ENCODE data around the gene PSMG4.

PSMG4 gene

DNA sequence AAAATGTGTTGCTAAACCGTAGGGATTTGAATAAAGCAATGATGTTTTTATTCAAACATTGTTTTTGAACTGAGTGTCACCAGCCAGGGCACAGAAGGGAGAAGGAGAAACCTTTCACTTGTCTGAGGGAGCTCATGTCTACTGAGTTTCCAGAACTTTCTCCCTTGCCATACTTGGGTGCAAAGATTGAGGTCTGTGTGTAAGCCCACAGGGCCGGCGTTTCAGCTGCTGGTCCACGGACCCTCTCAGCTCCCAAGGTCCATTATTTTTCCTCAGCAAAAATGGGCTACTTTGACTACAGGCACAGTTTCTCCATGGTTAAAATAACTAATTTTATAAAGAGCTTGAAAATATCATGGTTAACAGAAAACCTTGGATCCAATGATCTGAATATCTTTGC is 32.6 kb downstream of the PSMG4 start:
- Histone ChIP-seq H3K9me3 (ENCODE audit: control insufficient read depth, low read length) (no peaks in the 10 kb centered on the region), H3K36me3 (ENCODE audit: control insufficient read depth, insufficient read depth, low read length) (peaks cover 14% of the 10 kb centered on the region), H3K27me3 (ENCODE audit: control insufficient read depth, insufficient read depth, low read length) (no peaks in the 10 kb centered on the region), H3K4me1 (ENCODE audit: control insufficient read depth, insufficient read depth, low read length) (no peaks in the 10 kb centered on the region), H3K4me3 (ENCODE audit: low read length) (no peak overlapping the region), H3K9ac (ENCODE audit: low read length) (no peak overlapping the region)

DNA sequence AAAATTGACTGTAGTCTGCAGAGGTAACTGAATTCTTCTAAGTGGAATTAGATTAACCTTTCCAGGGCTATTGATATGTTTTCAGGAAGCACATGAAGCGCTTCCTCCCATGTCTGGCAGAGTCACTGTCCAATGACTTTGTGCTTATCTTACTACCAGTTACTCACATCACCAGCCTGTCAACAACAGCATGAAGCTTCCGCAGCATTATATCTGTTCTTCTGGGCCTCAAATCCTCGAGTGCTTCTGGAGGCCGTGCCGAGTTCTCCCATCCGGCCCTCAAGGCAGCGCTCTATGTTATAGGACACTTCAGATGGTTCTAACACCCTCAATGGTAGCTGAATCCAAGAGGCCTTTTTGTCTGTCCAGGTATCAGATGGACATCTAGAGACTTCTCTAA is 33.2 kb downstream of the PSMG4 start:
- no peaks in the 10 kb centered on the region for H3K4me1 ChIP-seq (ENCODE audit: control insufficient read depth, insufficient read depth, low read length)
- no peaks in the 10 kb centered on the region for H3K9me3 ChIP-seq (ENCODE audit: control insufficient read depth, low read length)
- H3K4me3 ChIP-seq (ENCODE audit: low read length) = no peak overlapping the region
- peaks cover 17% of the 10 kb centered on the region for H3K36me3 ChIP-seq (ENCODE audit: control insufficient read depth, insufficient read depth, low read length)
- no peaks in the 10 kb centered on the region for H3K27me3 ChIP-seq (ENCODE audit: control insufficient read depth, insufficient read depth, low read length)
- H3K9ac ChIP-seq (ENCODE audit: low read length) = no peak overlapping the region

DNA sequence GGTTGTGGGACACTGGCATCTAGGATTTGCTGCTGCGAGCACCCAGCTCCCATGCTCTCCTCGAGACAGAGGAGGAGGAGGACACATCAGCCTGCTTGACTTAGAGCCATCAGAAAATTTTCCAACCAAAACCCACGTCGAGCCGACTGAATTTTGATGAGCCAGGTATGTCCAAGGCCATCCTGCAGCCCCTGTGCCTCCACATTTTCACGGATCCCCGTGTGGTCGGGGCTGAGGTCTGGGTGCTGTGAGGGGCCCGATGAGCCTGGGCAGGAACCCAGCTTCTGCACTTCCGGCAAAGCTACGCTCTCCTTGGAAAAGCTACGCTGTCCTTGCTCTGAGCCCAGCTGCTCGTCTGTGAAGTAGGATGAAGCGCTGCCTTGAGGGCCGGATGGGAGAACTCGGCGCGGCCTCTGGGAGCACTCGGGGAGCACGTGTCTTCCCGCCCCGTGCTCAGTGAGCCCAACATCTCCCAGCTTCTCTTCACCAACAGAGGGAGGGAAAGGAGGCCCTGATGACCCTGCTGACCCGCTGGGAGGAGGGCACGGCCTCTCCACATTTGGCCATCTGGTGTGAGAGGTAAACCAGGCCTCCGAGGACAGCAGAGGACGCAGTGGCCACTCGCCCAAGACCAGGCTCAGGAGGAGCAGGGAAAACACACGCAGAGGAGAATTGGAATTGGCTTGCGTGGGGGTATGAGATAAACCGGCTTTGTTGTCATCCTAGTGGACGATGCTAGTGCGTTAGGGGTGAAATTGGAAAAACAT is 33.9 kb downstream of the PSMG4 start:
- H3K4me1 ChIP-seq (ENCODE audit: control insufficient read depth, insufficient read depth, low read length) = no peaks in the 10 kb centered on the region
- no peak overlapping the region for H3K4me3 ChIP-seq (ENCODE audit: low read length)
- no peaks in the 10 kb centered on the region for H3K9me3 ChIP-seq (ENCODE audit: control insufficient read depth, low read length)
- H3K36me3 ChIP-seq (ENCODE audit: control insufficient read depth, insufficient read depth, low read length) = peaks cover 17% of the 10 kb centered on the region
- no peak overlapping the region for H3K9ac ChIP-seq (ENCODE audit: low read length)
- no peaks in the 10 kb centered on the region for H3K27me3 ChIP-seq (ENCODE audit: control insufficient read depth, insufficient read depth, low read length)

DNA sequence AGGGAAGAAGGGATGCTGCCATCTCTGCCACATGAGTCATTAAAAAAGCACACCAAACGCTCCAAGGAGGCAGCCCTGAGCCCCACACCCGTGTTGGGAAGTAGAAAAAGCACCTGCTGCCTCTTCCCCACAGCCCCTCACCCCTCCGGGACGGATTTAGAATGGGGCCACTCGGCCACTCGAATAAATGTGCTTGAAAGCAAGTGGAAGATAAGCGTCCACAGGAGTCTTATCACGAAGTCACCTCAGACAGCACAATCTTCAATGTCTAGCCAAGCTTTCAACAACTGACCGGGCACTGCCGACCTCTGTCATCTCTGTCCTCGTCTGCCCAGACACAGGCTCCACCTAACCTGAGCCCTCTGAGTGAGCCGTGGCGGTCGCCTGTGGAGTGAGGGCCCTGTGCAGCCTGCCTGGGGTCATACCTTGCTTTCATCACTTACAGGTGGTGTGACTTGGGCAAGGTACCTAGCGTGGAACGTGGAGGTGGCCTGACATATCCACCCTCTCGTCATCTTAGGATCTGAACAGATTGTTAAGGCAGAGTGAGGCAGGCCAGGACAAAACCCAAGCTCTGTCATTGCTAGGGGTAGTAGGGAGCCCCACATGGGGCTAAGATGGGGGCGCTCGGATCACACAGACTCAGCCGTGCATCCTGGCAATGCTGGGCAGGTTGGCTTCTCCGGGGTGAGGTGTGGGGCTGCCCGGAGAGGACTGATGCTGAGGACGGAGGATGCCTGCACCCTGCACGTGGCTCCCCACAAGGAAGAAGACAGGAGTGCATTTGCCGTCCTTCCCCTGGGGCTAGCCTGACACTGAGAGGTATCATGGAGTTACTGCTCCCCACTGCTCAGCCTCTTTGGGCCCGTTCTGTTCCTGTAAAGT is 34.8 kb downstream of the PSMG4 start:
- no peak overlapping the region for H3K9ac ChIP-seq (ENCODE audit: low read length)
- peaks cover 17% of the 10 kb centered on the region for H3K36me3 ChIP-seq (ENCODE audit: control insufficient read depth, insufficient read depth, low read length)
- H3K9me3 ChIP-seq (ENCODE audit: control insufficient read depth, low read length) = no peaks in the 10 kb centered on the region
- H3K4me3 ChIP-seq (ENCODE audit: low read length) = no peak overlapping the region
- H3K4me1 ChIP-seq (ENCODE audit: control insufficient read depth, insufficient read depth, low read length) = no peaks in the 10 kb centered on the region
- no peaks in the 10 kb centered on the region for H3K27me3 ChIP-seq (ENCODE audit: control insufficient read depth, insufficient read depth, low read length)

DNA sequence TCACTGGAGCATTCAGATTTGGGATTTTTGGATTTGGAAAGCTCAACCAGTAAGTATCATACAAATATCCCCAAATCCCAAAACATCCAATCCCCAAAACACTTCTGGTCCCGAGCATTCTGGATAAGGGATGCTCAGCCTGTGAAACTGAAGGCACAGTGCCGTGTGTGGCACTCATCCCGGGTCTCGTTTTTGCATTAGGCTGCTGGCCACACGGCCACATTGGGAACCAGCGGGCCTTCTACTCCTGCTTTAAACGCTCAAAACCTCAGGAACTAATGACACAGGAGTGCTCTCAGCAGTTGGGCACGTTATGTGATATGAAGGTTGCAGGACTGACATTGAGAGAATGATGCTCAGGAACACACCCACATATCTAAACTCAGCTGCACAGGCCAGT is 35.6 kb downstream of the PSMG4 start:
- no peaks in the 10 kb centered on the region for H3K27me3 ChIP-seq (ENCODE audit: control insufficient read depth, insufficient read depth, low read length)
- no peak overlapping the region for H3K9ac ChIP-seq (ENCODE audit: low read length)
- no peaks in the 10 kb centered on the region for H3K4me1 ChIP-seq (ENCODE audit: control insufficient read depth, insufficient read depth, low read length)
- H3K9me3 ChIP-seq (ENCODE audit: control insufficient read depth, low read length) = no peaks in the 10 kb centered on the region
- no peak overlapping the region for H3K4me3 ChIP-seq (ENCODE audit: low read length)
- peaks cover 14% of the 10 kb centered on the region for H3K36me3 ChIP-seq (ENCODE audit: control insufficient read depth, insufficient read depth, low read length)

DNA sequence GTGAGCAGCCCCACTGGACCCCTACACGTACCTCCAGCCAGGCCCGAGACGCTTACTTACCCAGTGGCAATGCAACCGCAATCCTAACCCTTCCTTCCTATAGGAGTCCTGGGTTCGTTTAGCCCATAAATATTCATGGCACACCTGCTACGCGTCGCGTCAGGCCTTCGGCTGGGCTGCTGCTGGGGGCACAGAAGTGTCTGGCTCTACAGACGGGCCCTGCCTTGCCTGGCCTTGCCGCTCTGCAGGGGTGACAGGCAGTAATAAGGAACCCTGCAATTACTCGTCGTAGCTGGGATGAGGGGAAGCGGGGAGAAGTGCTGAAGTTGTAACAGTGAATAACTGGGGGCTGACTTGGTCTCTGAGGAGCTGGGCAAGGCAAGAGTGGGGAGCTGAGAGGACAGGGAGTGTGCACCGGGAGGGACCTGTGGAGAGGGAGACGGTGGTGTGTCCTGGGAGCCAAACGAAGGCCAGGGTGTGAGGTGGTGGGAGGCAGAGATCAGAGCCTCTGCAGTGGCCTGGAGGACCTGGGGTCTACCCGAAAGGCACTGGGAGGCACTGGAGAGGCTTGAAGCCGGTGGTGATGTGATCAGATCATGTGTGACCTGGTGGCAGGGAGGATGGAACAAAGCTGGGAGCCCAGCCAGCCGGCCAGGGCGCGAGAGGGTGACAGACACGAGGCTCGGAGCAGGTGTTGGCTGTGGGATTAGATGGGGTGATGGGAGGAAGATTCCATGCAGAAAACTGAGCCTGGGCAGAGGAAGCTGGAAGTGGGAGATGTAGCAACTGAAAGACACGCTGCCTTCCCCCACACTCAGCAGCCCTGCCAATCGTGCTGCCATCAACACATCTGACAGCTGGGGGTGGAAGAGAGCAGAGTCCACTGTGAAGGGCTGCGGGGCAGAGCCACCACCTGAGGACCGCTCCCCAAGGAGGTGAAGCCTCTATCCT is 36.4 kb downstream of the PSMG4 start:
- Histone ChIP-seq H3K36me3 (ENCODE audit: control insufficient read depth, insufficient read depth, low read length) (peaks cover 11% of the 10 kb centered on the region), H3K27me3 (ENCODE audit: control insufficient read depth, insufficient read depth, low read length) (no peaks in the 10 kb centered on the region), H3K9me3 (ENCODE audit: control insufficient read depth, low read length) (no peaks in the 10 kb centered on the region), H3K9ac (ENCODE audit: low read length) (no peak overlapping the region), H3K4me1 (ENCODE audit: control insufficient read depth, insufficient read depth, low read length) (no peaks in the 10 kb centered on the region), H3K4me3 (ENCODE audit: low read length) (no peak overlapping the region)

DNA sequence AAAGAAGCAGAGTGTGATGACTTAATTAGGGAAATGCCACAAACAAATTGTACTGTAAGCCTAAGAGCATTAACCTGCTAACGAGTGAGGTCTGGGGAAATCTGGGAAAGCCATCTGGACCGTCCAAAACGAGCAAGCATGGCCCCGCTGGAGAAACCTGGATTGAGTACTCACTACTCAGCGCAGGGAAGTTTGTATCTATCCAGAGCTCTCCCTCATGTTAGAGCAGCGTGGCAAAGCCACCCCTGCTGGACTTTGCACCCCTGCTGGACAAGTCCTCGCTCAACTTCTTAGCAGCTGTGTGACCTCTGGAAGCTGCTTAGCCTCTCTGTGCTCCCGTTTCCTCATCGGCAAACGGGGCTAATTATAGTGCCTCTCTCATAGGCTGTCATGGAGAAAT is 37.3 kb downstream of the PSMG4 start:
- Histone ChIP-seq H3K27me3 (ENCODE audit: control insufficient read depth, insufficient read depth, low read length) (no peaks in the 10 kb centered on the region), H3K36me3 (ENCODE audit: control insufficient read depth, insufficient read depth, low read length) (peaks cover 7% of the 10 kb centered on the region), H3K9ac (ENCODE audit: low read length) (no peak overlapping the region), H3K4me3 (ENCODE audit: low read length) (no peak overlapping the region), H3K9me3 (ENCODE audit: control insufficient read depth, low read length) (no peaks in the 10 kb centered on the region), H3K4me1 (ENCODE audit: control insufficient read depth, insufficient read depth, low read length) (no peaks in the 10 kb centered on the region)

DNA sequence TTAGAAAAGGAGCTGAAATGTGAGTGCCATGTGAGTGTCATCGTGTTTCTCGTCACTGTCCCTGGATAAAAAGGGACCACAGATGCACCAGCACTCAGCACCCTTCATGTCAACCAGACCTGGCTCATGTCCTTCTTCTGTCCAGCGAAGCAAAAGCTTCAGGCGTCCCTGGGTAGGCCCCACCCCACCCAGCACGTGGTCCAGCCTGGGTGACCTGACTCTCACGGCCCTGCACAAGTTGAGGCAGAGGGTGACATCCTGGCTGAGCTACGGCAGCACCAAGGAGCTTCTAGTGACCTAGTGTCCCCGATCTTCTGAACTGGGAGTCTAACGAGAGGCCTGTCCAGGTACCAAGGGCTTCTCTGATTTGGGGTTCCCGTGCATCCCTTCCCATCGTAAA is 37.8 kb downstream of the PSMG4 start:
- no peak overlapping the region for H3K9ac ChIP-seq (ENCODE audit: low read length)
- peaks cover 7% of the 10 kb centered on the region for H3K36me3 ChIP-seq (ENCODE audit: control insufficient read depth, insufficient read depth, low read length)

DNA sequence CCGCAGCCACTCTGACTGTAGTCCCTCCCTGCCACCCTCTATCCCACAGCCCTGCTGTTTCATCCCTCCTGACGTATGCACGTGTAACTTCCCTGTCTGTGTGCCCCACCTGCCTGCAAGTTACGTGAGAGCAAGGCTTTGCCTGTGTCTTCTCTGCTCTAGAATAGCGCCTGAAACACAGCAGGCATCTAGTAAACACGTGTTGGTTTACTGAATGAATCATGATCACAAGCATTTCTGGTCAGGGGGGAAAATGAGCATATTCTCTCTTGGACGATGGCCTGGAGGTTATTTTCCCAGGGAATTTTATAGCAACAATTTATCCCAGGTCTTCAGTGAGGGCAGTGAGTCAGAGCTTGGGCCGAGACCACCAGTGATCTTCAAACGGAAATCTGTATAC is 38.3 kb downstream of the PSMG4 start:
- Histone ChIP-seq H3K27me3 (ENCODE audit: control insufficient read depth, insufficient read depth, low read length) (no peaks in the 10 kb centered on the region), H3K9me3 (ENCODE audit: control insufficient read depth, low read length) (no peaks in the 10 kb centered on the region), H3K4me3 (ENCODE audit: low read length) (no peak overlapping the region), H3K4me1 (ENCODE audit: control insufficient read depth, insufficient read depth, low read length) (no peaks in the 10 kb centered on the region), H3K9ac (ENCODE audit: low read length) (no peak overlapping the region), H3K36me3 (ENCODE audit: control insufficient read depth, insufficient read depth, low read length) (peaks cover 7% of the 10 kb centered on the region)

More for the DNA sequence above, 37.8 kb downstream of the PSMG4 start:
- H3K27me3 ChIP-seq (ENCODE audit: control insufficient read depth, insufficient read depth, low read length) = no peaks in the 10 kb centered on the region
- H3K9me3 ChIP-seq (ENCODE audit: control insufficient read depth, low read length) = no peaks in the 10 kb centered on the region
- H3K4me1 ChIP-seq (ENCODE audit: control insufficient read depth, insufficient read depth, low read length) = no peaks in the 10 kb centered on the region
- H3K4me3 ChIP-seq (ENCODE audit: low read length) = no peak overlapping the region

DNA sequence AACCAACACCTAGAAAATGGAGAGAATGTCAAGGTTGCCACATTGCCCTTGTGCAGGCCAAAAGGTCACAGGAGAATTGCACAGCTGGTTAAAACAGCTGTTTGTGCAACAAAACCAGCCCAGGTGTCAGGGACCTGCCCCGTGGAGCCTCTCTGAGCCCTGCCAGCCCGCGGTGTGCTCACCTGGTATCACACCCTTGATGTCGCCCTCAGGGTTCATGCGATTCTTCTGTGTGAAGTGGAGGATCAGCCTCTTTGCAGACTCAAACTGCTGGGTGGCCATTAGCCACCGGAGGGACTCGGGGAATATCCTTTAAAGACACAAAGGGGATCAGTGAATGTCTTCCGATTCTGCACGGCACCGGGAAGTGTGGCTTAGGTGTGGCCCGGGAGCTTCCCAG is 39.2 kb downstream of the PSMG4 start:
- no peaks in the 10 kb centered on the region for H3K27me3 ChIP-seq (ENCODE audit: control insufficient read depth, insufficient read depth, low read length)
- no peaks in the 10 kb centered on the region for H3K4me1 ChIP-seq (ENCODE audit: control insufficient read depth, insufficient read depth, low read length)
- no peaks in the 10 kb centered on the region for H3K9me3 ChIP-seq (ENCODE audit: control insufficient read depth, low read length)
- peaks cover 7% of the 10 kb centered on the region for H3K36me3 ChIP-seq (ENCODE audit: control insufficient read depth, insufficient read depth, low read length)
- H3K4me3 ChIP-seq (ENCODE audit: low read length) = no peak overlapping the region
- H3K9ac ChIP-seq (ENCODE audit: low read length) = no peak overlapping the region

DNA sequence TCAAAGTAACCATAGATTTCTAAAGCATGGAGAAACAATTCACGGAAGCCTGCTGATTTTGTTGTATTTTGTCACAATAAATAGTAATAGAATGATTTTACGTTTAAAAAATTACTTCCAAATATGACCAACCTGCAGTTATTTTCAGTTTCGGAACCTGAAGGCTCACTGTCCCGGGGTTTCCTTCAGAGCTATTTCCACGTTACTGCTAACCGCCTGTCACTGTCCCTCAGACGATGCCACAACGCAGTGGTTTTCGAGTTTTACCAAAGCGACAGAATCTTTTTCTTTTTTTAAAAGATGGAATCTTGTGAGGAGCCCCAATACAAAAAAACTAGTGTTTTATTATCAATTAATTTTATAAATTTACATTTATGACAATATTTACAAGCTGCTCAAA is 40.5 kb downstream of the PSMG4 start:
- Histone ChIP-seq H3K9ac (ENCODE audit: low read length) (no peak overlapping the region), H3K9me3 (ENCODE audit: control insufficient read depth, low read length) (no peaks in the 10 kb centered on the region), H3K4me1 (ENCODE audit: control insufficient read depth, insufficient read depth, low read length) (no peaks in the 10 kb centered on the region), H3K4me3 (ENCODE audit: low read length) (no peak overlapping the region), H3K27me3 (ENCODE audit: control insufficient read depth, insufficient read depth, low read length) (no peaks in the 10 kb centered on the region), H3K36me3 (ENCODE audit: control insufficient read depth, insufficient read depth, low read length) (peaks cover 7% of the 10 kb centered on the region)
